Vagina (tissue), 2 donors: ENCODE results near the gene PDGFC.

Source experiments
- CTCF ChIP-seq, 3 experiments: fragments of 450-650 bp in 2 of 3; fragments of 200-600 bp in 1 of 3; sonication (generic) in 1 of 3; IDR thresholded peaks; one replicate each; pipeline ENCODE4 v1.5.1; 2017 to 2019; ENCODE audit warnings: antibody characterized with exemption in 3 of 3, mild to moderate bottlenecking in 2 of 3, moderate library complexity in 2 of 3
- POLR2A ChIP-seq, 2 donors: fragments of 450-650 bp; IDR thresholded peaks; one replicate each; pipeline ENCODE4 v1.6.1; 2017; ENCODE audit warnings: antibody characterized with exemption in 2 of 2, mild to moderate bottlenecking in 2 of 2, moderate library complexity in 2 of 2

GRCh38 chr4:156924774-156925315 is 46.8 kb downstream of the PDGFC start:
- TF ChIP-seq POLR2A (IDR thresholded peaks at IDR 0.05) (no peak), CTCF (IDR thresholded peaks at IDR 0.05) (no peak)
